GM12873 (cell line): ENCODE measurements around the gene CASD1.

Experiments
- CTCF ChIP-seq: IDR thresholded peaks from 2 replicates; pipeline ENCODE4 v1.5.1; 2012; ENCODE audit warnings: low read depth, mild to moderate bottlenecking, moderate library complexity, low read length, control low read depth; ENCODE audit not compliant: insufficient read depth; ENCODE audit errors: missing control alignments

Gene CASD1

GRCh38 chr7:94565247-94565894 lies 55.8 kb downstream of the CASD1 start:
- no peak for TF ChIP-seq CTCF

GRCh38 chr7:94567396-94567795 lies 57.8 kb downstream of the CASD1 start:
- no peak for TF ChIP-seq CTCF

GRCh38 chr7:94571816-94572215 lies 62.2 kb downstream of the CASD1 start:
- no peak for TF ChIP-seq CTCF

- no peak for TF ChIP-seq CTCF
Observed at GRCh38 chr7:94575646-94576045, 66.0 kb downstream of the CASD1 start.

GRCh38 chr7:94576316-94576715 lies 66.7 kb downstream of the CASD1 start:
- TF ChIP-seq CTCF: no peak

GRCh38 chr7:94577357-94577756 lies 67.7 kb downstream of the CASD1 start:
- no peak for TF ChIP-seq CTCF

GRCh38 chr7:94578614-94579013 lies 69.0 kb downstream of the CASD1 start:
- TF ChIP-seq CTCF: no peak
